GM18505 (cell line): ENCODE data around the gene BRAT1.
A peak's percentile ranks its signal among the peaks of the same experiment; 100 is the strongest.
"Not testable (repeated sequence)": the region's sequence is repeated elsewhere in the genome, so short reads cannot be mapped to it uniquely, and the experiment has no call there.

Experiments
- ATAC-seq: cut with Tn5 transposase; IDR thresholded peaks from one replicate; pipeline ENCODE4 v1.9.1; 2021; ENCODE audit not compliant: unreplicated experiment
- POLR2A ChIP-seq: IDR thresholded peaks from 4 replicates; pipeline ENCODE4 v1.6.1; 2011; ENCODE audit warnings: borderline replicate concordance; ENCODE audit not compliant: insufficient read depth, insufficient read length; ENCODE audit errors: extremely low read depth

The BRAT1 gene

GRCh38 chr7:2575733-2576340 is 20.5 kb upstream of the BRAT1 start:
- ATAC-seq = no peak

GRCh38 chr7:2575046-2575732 is 19.9 kb upstream of the BRAT1 start:
- no peak for ATAC-seq
- TF ChIP-seq POLR2A = no peak

More at GRCh38 chr7:2575733-2576340, 20.5 kb upstream of the BRAT1 start:
- TF ChIP-seq POLR2A = no peak

- TF ChIP-seq POLR2A = no peak
- ATAC-seq = no peak
Measured at GRCh38 chr7:2573761-2574160, 18.4 kb upstream of the BRAT1 start.

- TF ChIP-seq POLR2A = no peak
- ATAC-seq = no peak
Measured at GRCh38 chr7:2572101-2572842, 16.9 kb upstream of the BRAT1 start.

- no peak for TF ChIP-seq POLR2A
- no peak for ATAC-seq
Measured at GRCh38 chr7:2571409-2571808, 16.1 kb upstream of the BRAT1 start.

- ATAC-seq = no peak
- TF ChIP-seq POLR2A = no peak
Measured at GRCh38 chr7:2570021-2570420, 14.7 kb upstream of the BRAT1 start.

GRCh38 chr7:2569421-2569820 is 14.1 kb upstream of the BRAT1 start:
- TF ChIP-seq POLR2A = no peak
- ATAC-seq = no peak

GRCh38 chr7:2568521-2569223 is 13.3 kb upstream of the BRAT1 start:
- no peak for TF ChIP-seq POLR2A
- no peak for ATAC-seq

GRCh38 chr7:2567679-2568278 is 12.5 kb upstream of the BRAT1 start:
- no peak for ATAC-seq
- TF ChIP-seq POLR2A = no peak

- peak; percentile 76 for ATAC-seq
- TF ChIP-seq POLR2A = no peak
Measured at GRCh38 chr7:2566890-2567678, 11.8 kb upstream of the BRAT1 start.

GRCh38 chr7:2566348-2566889 is 11.1 kb upstream of the BRAT1 start:
- ATAC-seq = peak; percentile 23
- no peak for TF ChIP-seq POLR2A

- no peak for ATAC-seq
- TF ChIP-seq POLR2A = no peak
Measured at GRCh38 chr7:2564970-2565540, 9.7 kb upstream of the BRAT1 start.

GRCh38 chr7:2563955-2564354 is 8.6 kb upstream of the BRAT1 start:
- not testable (repeated sequence) for ATAC-seq
